Measurements from ENCODE around the gene SLC8A2. TPM values are rescaled to one million over a fixed set of nuclear protein-coding genes. Genes with fewer than 3 reads are reported as not detected.

The SLC8A2 gene
- total and polyA plus RNA-seq, 10 of the 15 experiments (the other 5 are each of a cell fraction or from before 2014, with no cell fraction given), result not detected

- TF ChIP-seq E4F1 (IDR thresholded peaks at IDR 0.05; ENCODE audit: borderline replicate concordance, partially characterized antibody) (no peak), JUND (IDR thresholded peaks at IDR 0.05; ENCODE audit: low read depth, low read length) (no peak), RUNX3 (IDR thresholded peaks at IDR 0.05; ENCODE audit: low read length) (0 out of 2 replicates have a peak, but pooled peaks have one; percentile 5), CEBPB (IDR thresholded peaks at IDR 0.05; ENCODE audit: borderline replicate concordance in 1 of 2, low read depth in 2 of 2, low read length in 2 of 2) (no peak), POLR2AphosphoS5 (IDR thresholded peaks at IDR 0.05; ENCODE audit: low read length) (no peak), WRNIP1 (IDR thresholded peaks at IDR 0.05; ENCODE audit: borderline replicate concordance, low read depth, low read length) (no peak), SP1 (IDR thresholded peaks at IDR 0.05; ENCODE audit: low read depth, low read length) (peak; percentile 38), NR2F1 (conservative IDR thresholded peaks at IDR 0.05) (peak; percentile 41; the same call in 1 of the 2 replicates), MXI1 (IDR thresholded peaks at IDR 0.05; ENCODE audit: low read depth, low read length) (peak; percentile 84; the same call in 1 of the 2 replicates), PAX8 (IDR thresholded peaks at IDR 0.05) (no peak), HCFC1 (IDR thresholded peaks at IDR 0.05; ENCODE audit: low read length) (no peak), BHLHE40 (IDR thresholded peaks at IDR 0.05; ENCODE audit: borderline replicate concordance in 1 of 2, low read depth in 2 of 2, low read length in 1 of 2) (no peak), TCF3 (IDR thresholded peaks at IDR 0.05; ENCODE audit: borderline replicate concordance, insufficient read depth, low read depth, low read length) (no peak), MTA2 (IDR thresholded peaks at IDR 0.05; ENCODE audit: low read depth) (no peak), PML (IDR thresholded peaks at IDR 0.05; ENCODE audit: low read length) (no peak), LARP7 (IDR thresholded peaks at IDR 0.05) (peak; percentile 73), CBFB (IDR thresholded peaks at IDR 0.05; ENCODE audit: low read depth) (no peak), FOS (IDR thresholded peaks at IDR 0.05; ENCODE audit: borderline replicate concordance, extremely low read depth, insufficient read length) (no peak), DPF2 (IDR thresholded peaks at IDR 0.05) (no peak), RAD21 (IDR thresholded peaks at IDR 0.05; ENCODE audit: insufficient read depth, low read depth, low read length) (peak; percentile 95), SPI1 (IDR thresholded peaks at IDR 0.05; ENCODE audit: borderline replicate concordance, insufficient read depth, low read depth, low read length) (no peak), CBX5 (IDR thresholded peaks at IDR 0.05; ENCODE audit: low read depth) (no peak), USF1 (IDR thresholded peaks at IDR 0.05; ENCODE audit: borderline replicate concordance, extremely low read length, insufficient read depth, low read depth, low read length) (no peak), RBBP5 (conservative IDR thresholded peaks at IDR 0.05) (no peak)
- TF ChIP-seq, protein P1, sequence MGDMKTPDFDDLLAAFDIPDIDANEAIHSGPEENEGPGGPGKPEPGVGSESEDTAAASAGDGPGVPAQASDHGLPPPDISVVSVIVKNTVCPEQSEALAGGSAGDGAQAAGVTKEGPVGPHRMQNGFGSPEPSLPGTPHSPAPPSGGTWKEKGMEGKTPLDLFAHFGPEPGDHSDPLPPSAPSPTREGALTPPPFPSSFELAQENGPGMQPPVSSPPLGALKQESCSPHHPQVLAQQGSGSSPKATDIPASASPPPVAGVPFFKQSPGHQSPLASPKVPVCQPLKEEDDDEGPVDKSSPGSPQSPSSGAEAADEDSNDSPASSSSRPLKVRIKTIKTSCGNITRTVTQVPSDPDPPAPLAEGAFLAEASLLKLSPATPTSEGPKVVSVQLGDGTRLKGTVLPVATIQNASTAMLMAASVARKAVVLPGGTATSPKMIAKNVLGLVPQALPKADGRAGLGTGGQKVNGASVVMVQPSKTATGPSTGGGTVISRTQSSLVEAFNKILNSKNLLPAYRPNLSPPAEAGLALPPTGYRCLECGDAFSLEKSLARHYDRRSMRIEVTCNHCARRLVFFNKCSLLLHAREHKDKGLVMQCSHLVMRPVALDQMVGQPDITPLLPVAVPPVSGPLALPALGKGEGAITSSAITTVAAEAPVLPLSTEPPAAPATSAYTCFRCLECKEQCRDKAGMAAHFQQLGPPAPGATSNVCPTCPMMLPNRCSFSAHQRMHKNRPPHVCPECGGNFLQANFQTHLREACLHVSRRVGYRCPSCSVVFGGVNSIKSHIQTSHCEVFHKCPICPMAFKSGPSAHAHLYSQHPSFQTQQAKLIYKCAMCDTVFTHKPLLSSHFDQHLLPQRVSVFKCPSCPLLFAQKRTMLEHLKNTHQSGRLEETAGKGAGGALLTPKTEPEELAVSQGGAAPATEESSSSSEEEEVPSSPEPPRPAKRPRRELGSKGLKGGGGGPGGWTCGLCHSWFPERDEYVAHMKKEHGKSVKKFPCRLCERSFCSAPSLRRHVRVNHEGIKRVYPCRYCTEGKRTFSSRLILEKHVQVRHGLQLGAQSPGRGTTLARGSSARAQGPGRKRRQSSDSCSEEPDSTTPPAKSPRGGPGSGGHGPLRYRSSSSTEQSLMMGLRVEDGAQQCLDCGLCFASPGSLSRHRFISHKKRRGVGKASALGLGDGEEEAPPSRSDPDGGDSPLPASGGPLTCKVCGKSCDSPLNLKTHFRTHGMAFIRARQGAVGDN (IDR thresholded peaks at IDR 0.05), result no peak
Measured at GRCh38 chr19:47436712-47437401, 34.8 kb downstream of the SLC8A2 start (continued).
